GM18868 (cell line): ENCODE data around the gene BACE1-AS.
"Not testable (repeated sequence)": the region's sequence is repeated elsewhere in the genome, so short reads cannot be mapped to it uniquely, and the experiment has no call there.

Experiments used
- ATAC-seq: cut with Tn5 transposase; IDR thresholded peaks from one replicate; pipeline ENCODE4 v1.9.1; 2021; ENCODE audit warnings: mild to moderate bottlenecking, moderate library complexity; ENCODE audit not compliant: unreplicated experiment

BACE1-AS gene

GRCh38 chr11:117290809-117291396 is at the start of gene BACE1-AS:
Gene BACE1-AS, plus strand, starts transcription at chr11:117291346.
- ATAC-seq = no peak

- no peak for ATAC-seq
Measured at GRCh38 chr11:117248341-117248740, 42.8 kb upstream of the BACE1-AS start.

GRCh38 chr11:117249571-117249970 is 41.6 kb upstream of the BACE1-AS start:
- no peak for ATAC-seq

- no peak for ATAC-seq
Measured at GRCh38 chr11:117251506-117251905, 39.6 kb upstream of the BACE1-AS start.

GRCh38 chr11:117255966-117256365 is 35.2 kb upstream of the BACE1-AS start:
- ATAC-seq = no peak

- no peak for ATAC-seq
Measured at GRCh38 chr11:117256573-117256972, 34.6 kb upstream of the BACE1-AS start.

GRCh38 chr11:117258576-117258975 is 32.6 kb upstream of the BACE1-AS start:
- ATAC-seq = no peak

GRCh38 chr11:117259417-117259816 is 31.7 kb upstream of the BACE1-AS start:
- no peak for ATAC-seq

- ATAC-seq = not testable (repeated sequence)
Measured at GRCh38 chr11:117264624-117265323, 26.4 kb upstream of the BACE1-AS start.

- ATAC-seq = no peak
Measured at GRCh38 chr11:117265745-117266144, 25.4 kb upstream of the BACE1-AS start.

- no peak for ATAC-seq
Measured at GRCh38 chr11:117269856-117270255, 21.3 kb upstream of the BACE1-AS start.

GRCh38 chr11:117271208-117271607 is 19.9 kb upstream of the BACE1-AS start:
- ATAC-seq = no peak

GRCh38 chr11:117272175-117272574 is 19.0 kb upstream of the BACE1-AS start:
- ATAC-seq = not testable (repeated sequence)

- ATAC-seq = no peak
Measured at GRCh38 chr11:117273550-117274289, 17.4 kb upstream of the BACE1-AS start.

- ATAC-seq = no peak
Measured at GRCh38 chr11:117278347-117278746, 12.8 kb upstream of the BACE1-AS start.

GRCh38 chr11:117279711-117280376 is 11.3 kb upstream of the BACE1-AS start:
- no peak for ATAC-seq

- ATAC-seq = no peak
Measured at GRCh38 chr11:117281159-117281558, 10.0 kb upstream of the BACE1-AS start.

- ATAC-seq = no peak
Measured at GRCh38 chr11:117281869-117282268, 9.3 kb upstream of the BACE1-AS start.

- no peak for ATAC-seq
Measured at GRCh38 chr11:117282956-117283355, 8.2 kb upstream of the BACE1-AS start.

GRCh38 chr11:117284053-117284452 is 7.1 kb upstream of the BACE1-AS start:
- ATAC-seq = no peak

GRCh38 chr11:117286588-117286987 is 4.6 kb upstream of the BACE1-AS start:
- no peak for ATAC-seq
